ENCODE measurements around the gene BMAL1.
"Not testable (repeated sequence)": the region's sequence is repeated elsewhere in the genome, so short reads cannot be mapped to it uniquely, and the experiment has no call there.

BMAL1 gene

GRCh38 chr11:13277768-13278608 is at the start of gene BMAL1:
BMAL1 (plus strand) TSS chr11:13277790; CDS start chr11:13354309, 76,519 bp downstream.
- DNase-seq (ENCODE audit: low spot score): no peak

- DNase-seq (ENCODE audit: low spot score): no peak
Observed at GRCh38 chr11:13228572-13228971, 49.0 kb upstream of the BMAL1 start.

- no peak for DNase-seq (ENCODE audit: low spot score)
Observed at GRCh38 chr11:13229136-13229535, 48.5 kb upstream of the BMAL1 start.

GRCh38 chr11:13229711-13230318 is 47.8 kb upstream of the BMAL1 start:
- no peak for DNase-seq (ENCODE audit: low spot score)

- no peak for DNase-seq (ENCODE audit: low spot score)
Observed at GRCh38 chr11:13233173-13233745, 44.3 kb upstream of the BMAL1 start.

- no peak for DNase-seq (ENCODE audit: low spot score)
Observed at GRCh38 chr11:13235895-13236294, 41.7 kb upstream of the BMAL1 start.

GRCh38 chr11:13236626-13237025 is 41.0 kb upstream of the BMAL1 start:
- no peak for DNase-seq (ENCODE audit: low spot score)

- no peak for DNase-seq (ENCODE audit: low spot score)
Observed at GRCh38 chr11:13237761-13238160, 39.8 kb upstream of the BMAL1 start.

- DNase-seq (ENCODE audit: low spot score): peak; percentile 46
Observed at GRCh38 chr11:13238879-13239514, 38.6 kb upstream of the BMAL1 start.

GRCh38 chr11:13242564-13242963 is 35.0 kb upstream of the BMAL1 start:
- no peak for DNase-seq (ENCODE audit: low spot score)

- DNase-seq (ENCODE audit: low spot score): no peak
Observed at GRCh38 chr11:13247606-13248296, 29.8 kb upstream of the BMAL1 start.

- DNase-seq (ENCODE audit: low spot score): no peak
Observed at GRCh38 chr11:13249177-13249576, 28.4 kb upstream of the BMAL1 start.

- DNase-seq (ENCODE audit: low spot score): no peak
Observed at GRCh38 chr11:13249992-13250391, 27.6 kb upstream of the BMAL1 start.

GRCh38 chr11:13251966-13252365 is 25.6 kb upstream of the BMAL1 start:
- DNase-seq (ENCODE audit: low spot score): no peak

GRCh38 chr11:13252438-13252837 is 25.2 kb upstream of the BMAL1 start:
- no peak for DNase-seq (ENCODE audit: low spot score)

- no peak for DNase-seq (ENCODE audit: low spot score)
Observed at GRCh38 chr11:13256216-13256615, 21.4 kb upstream of the BMAL1 start.

- DNase-seq (ENCODE audit: low spot score): not testable (repeated sequence)
Observed at GRCh38 chr11:13258061-13258460, 19.5 kb upstream of the BMAL1 start.

- DNase-seq (ENCODE audit: low spot score): no peak
Observed at GRCh38 chr11:13258855-13259254, 18.7 kb upstream of the BMAL1 start.

GRCh38 chr11:13259374-13259773 is 18.2 kb upstream of the BMAL1 start:
- no peak for DNase-seq (ENCODE audit: low spot score)

- DNase-seq (ENCODE audit: low spot score): peak; percentile 9
Observed at GRCh38 chr11:13260201-13260962, 17.2 kb upstream of the BMAL1 start.

GRCh38 chr11:13260963-13261588 is 16.5 kb upstream of the BMAL1 start:
- DNase-seq (ENCODE audit: low spot score): no peak
